MG63 (cell line): ENCODE measurements around the gene GTF3C5. TPM values are rescaled to one million over a fixed set of nuclear protein-coding genes. Genes with fewer than 3 reads are reported as not detected.
"Not testable (repeated sequence)": the region's sequence is repeated elsewhere in the genome, so short reads cannot be mapped to it uniquely, and the experiment has no call there.

Experiments
- DNase-seq: peaks from one replicate; pipeline ENCODE4 v3.0.0-alpha.2; 2020
- H3K27me3 ChIP-seq: fragments of 250-450 bp; sonication (Bioruptor Pico); 2 replicates; pipeline ENCODE4 v1.5.1; 2020; ENCODE audit warnings: mild to moderate bottlenecking, moderate library complexity
- H3K36me3 ChIP-seq: fragments of 250-450 bp; sonication (Bioruptor Pico); 2 replicates; pipeline ENCODE4 v1.5.1; 2020; ENCODE audit warnings: mild to moderate bottlenecking, moderate library complexity
- H3K4me3 ChIP-seq: fragments of 250-450 bp; sonication (Bioruptor Pico); 2 replicates; pipeline ENCODE4 v1.5.1; 2020; ENCODE audit warnings: mild to moderate bottlenecking, moderate library complexity
- H3K9me3 ChIP-seq: fragments of 250-450 bp; sonication (Bioruptor Pico); 2 replicates; pipeline ENCODE4 v1.5.1; 2020; ENCODE audit warnings: mild to moderate bottlenecking, moderate library complexity
- total RNA-seq: library from RNA; depleted of rRNA; stranded (reverse); fragments of >200 nt; shearing (Covaris generic); gene quantifications from 2 replicates; pipeline ENCODE4 v1.2.3, GENCODE V29; 2014; ENCODE audit warnings: low replicate concordance

Gene GTF3C5
- total RNA-seq, 1 experiment from 2014 or later = 58.0 TPM

DNA sequence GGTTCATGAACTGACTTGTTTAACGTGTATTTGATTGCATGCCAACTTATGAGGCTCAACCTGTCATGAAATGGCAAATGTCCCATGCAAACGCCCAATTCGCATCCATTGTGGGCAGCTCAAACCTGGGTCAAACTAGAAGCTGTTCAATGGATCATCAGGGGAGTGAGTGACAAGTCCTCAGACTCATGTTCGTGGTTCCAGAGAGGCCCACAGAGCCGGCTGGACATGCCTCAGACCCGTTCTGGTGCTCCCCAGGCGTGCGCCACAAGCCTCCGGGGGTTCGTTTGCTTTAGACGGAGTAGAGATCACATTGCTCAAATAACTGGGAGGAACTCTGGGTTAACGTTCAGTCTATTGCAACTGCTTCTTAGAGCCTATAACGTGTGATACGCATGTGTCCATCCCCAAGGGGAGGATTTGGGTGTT is 37.3 kb upstream of the GTF3C5 start:
- H3K4me3 ChIP-seq = no peak overlapping the region
- H3K27me3 ChIP-seq = no peaks in the 10 kb centered on the region
- H3K9me3 ChIP-seq = no peaks in the 10 kb centered on the region
- H3K36me3 ChIP-seq = no peaks in the 10 kb centered on the region
- DNase-seq = no peak

DNA sequence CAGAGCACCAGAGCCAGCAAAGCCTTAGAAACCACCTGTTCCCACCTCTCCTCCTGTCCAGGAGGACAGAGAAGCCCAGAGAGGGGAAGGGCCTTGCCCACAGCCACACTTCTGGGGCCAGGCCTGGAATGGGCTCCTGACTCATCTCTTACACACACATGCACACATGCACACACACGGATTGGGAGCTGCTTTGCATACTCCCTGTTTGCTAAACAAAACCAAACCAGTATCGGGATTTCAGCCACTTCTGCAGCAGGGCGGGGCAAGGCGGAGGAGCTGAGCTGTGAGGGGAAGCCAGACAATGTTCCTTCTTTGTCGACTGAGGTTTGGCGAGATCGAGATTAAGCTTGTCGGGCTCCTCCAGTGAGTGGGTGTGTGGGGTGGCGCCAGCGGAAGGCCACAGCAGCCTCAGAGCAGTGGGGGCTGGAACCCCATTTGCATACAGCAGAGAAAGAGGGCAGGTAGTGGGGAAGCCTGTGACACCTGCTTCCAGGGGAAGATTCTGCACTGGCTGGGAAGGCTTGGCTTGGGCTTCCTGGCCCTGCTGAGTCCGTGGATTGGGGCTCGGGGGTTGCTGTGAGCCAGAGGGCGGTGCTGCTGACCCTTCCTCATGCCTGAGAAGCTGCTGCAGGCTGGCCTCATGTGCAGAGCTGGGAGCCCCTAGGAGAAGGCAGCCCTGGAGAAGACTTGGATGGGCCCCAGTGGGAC is 36.2 kb upstream of the GTF3C5 start:
- H3K36me3 ChIP-seq = no peaks in the 10 kb centered on the region
- H3K27me3 ChIP-seq = no peaks in the 10 kb centered on the region
- no peaks in the 10 kb centered on the region for H3K9me3 ChIP-seq
- peak; percentile 36 for DNase-seq
- no peak overlapping the region for H3K4me3 ChIP-seq

- H3K4me3 ChIP-seq = no peak overlapping the region
- H3K27me3 ChIP-seq = no peaks in the 10 kb centered on the region
- H3K36me3 ChIP-seq = no peaks in the 10 kb centered on the region
- DNase-seq = no peak
- H3K9me3 ChIP-seq = no peaks in the 10 kb centered on the region
Observed at GRCh38 chr9:132995121-132995420, 35.7 kb upstream of the GTF3C5 start.

- no peaks in the 10 kb centered on the region for H3K27me3 ChIP-seq
Observed at GRCh38 chr9:132995879-132996278, 34.9 kb upstream of the GTF3C5 start.

GRCh38 chr9:132996526-132996925 is 34.3 kb upstream of the GTF3C5 start:
- Histone ChIP-seq H3K27me3 (no peaks in the 10 kb centered on the region), H3K36me3 (no peaks in the 10 kb centered on the region), H3K4me3 (no peak overlapping the region), H3K9me3 (no peaks in the 10 kb centered on the region)
- no peak for DNase-seq

More at GRCh38 chr9:132995879-132996278, 34.9 kb upstream of the GTF3C5 start:
- H3K36me3 ChIP-seq = no peaks in the 10 kb centered on the region
- DNase-seq = no peak
- no peak overlapping the region for H3K4me3 ChIP-seq
- H3K9me3 ChIP-seq = no peaks in the 10 kb centered on the region

GRCh38 chr9:132997591-132997990 is 33.2 kb upstream of the GTF3C5 start:
- H3K9me3 ChIP-seq = no peaks in the 10 kb centered on the region
- H3K27me3 ChIP-seq = no peaks in the 10 kb centered on the region
- no peaks in the 10 kb centered on the region for H3K36me3 ChIP-seq
- peak; percentile 36 for DNase-seq
- H3K4me3 ChIP-seq = no peak overlapping the region

DNA sequence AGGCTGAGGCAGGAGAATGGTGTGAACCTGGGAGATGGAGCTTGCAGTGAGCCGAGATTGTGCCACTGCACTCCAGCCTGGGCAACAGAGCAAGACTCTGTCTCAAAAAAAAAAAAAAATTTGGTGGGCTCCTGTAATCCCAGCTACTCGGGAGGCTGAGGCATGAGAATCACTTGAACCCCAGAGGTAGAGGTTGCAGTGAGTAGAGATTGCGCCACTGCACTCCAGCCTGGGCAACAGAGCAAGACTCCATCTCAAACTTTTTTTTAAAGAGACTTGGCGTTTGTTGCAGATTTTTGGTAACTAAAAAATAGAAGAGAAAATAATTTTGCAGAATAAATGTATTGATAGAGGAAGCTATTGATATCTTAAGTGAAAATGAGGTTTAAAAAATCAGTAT is 32.6 kb upstream of the GTF3C5 start:
- DNase-seq, H3K9me3 ChIP-seq, H3K36me3 ChIP-seq, H3K27me3 ChIP-seq, H3K4me3 ChIP-seq: not testable (repeated sequence)

DNA sequence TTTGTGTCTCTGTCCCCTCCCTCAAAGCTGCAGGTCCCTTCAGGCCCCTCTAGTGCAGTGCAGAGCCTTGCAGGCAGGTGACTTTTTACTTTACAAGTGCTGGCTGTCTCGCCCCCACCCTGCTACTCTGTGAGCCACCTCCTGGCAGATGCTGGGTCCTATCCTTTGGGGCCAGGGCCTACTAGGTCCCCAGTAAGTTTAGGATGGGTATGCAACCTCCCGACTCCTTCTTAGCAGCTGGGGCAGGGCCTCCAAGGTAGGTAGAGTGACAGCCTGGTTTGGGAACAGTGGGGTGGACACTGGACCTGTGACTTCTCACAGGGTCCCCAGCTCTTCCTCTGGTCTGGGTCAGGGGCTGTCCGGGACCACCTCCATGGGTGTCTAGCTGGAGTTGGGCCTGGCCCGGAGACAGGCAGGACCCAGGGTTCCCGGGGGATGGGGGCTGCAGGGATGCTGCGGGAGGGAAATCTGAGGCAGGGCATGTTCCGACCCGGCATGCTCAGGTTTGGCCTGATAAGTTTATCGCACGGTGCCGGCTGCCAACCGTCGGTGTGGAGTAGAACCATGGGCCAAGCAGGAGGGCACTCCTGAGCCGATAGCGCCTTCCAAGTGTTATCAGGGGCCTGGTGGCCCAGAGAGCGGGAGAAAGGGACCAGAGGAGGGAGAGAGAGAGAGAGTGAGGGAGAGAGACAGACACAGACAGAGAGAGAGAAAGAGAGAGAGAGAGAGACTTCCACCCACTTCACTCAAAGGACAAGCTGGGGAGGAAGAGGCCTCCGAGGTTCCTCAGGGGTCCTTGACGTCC is 31.8 kb upstream of the GTF3C5 start:
- Histone ChIP-seq H3K27me3 (no peaks in the 10 kb centered on the region), H3K4me3 (no peak overlapping the region), H3K36me3 (no peaks in the 10 kb centered on the region), H3K9me3 (no peaks in the 10 kb centered on the region)
- DNase-seq = no peak

DNA sequence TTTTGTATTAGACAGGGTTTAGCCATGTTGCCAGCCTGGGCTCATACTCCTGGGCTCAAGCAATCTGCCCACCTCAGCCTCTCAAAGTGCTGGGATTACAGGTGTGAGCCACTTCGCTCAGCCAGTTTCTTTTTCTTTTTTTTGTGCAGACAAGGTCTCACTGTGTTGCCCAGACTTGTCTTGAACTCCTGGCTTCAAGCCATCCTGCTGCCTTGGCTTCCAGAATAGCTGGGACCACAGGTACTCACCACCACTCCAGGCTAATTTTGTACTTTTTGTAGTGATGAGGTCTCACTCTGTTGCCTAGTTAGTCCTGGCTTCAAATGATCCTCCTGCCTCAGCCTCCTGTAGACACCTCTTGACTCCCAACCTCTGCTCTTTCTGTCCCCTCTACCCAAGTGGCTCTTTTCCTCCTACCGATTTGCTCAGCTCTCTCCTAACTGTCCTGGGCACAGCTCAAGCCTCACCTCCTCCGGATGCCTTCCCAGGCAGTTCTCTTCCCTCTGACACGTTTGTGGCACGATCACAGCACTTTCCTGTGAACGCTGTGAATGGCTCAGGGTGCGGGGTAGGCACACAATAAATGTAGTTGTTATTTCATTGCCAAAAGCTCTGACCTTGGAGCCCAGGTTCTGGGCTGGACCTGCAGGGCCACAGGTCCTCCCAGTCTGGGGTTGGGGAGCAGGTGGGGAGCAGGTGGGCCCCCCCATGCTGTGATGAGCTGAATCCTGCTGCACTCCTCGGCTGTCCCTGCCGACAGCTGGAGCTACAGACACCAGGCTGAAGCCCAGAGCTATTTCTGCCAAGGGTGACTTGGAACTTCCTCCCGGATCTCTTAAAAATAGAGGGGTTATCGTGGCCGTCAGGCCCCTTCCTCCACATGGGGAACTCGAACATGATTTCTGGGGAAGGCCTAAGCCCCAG is 28.4 kb upstream of the GTF3C5 start:
- no peaks in the 10 kb centered on the region for H3K9me3 ChIP-seq
- DNase-seq = no peak
- H3K27me3 ChIP-seq = no peaks in the 10 kb centered on the region
- no peaks in the 10 kb centered on the region for H3K36me3 ChIP-seq
- H3K4me3 ChIP-seq = no peak overlapping the region

- no peak for DNase-seq
- no peaks in the 10 kb centered on the region for H3K27me3 ChIP-seq
- H3K36me3 ChIP-seq = no peaks in the 10 kb centered on the region
- no peak overlapping the region for H3K4me3 ChIP-seq
- H3K9me3 ChIP-seq = no peaks in the 10 kb centered on the region
Observed at GRCh38 chr9:133003071-133003461, 27.7 kb upstream of the GTF3C5 start.

- Histone ChIP-seq H3K9me3 (no peaks in the 10 kb centered on the region), H3K36me3 (no peaks in the 10 kb centered on the region), H3K27me3 (no peaks in the 10 kb centered on the region), H3K4me3 (no peak overlapping the region)
- DNase-seq = no peak
Observed at GRCh38 chr9:133003671-133004090, 27.1 kb upstream of the GTF3C5 start.

DNA sequence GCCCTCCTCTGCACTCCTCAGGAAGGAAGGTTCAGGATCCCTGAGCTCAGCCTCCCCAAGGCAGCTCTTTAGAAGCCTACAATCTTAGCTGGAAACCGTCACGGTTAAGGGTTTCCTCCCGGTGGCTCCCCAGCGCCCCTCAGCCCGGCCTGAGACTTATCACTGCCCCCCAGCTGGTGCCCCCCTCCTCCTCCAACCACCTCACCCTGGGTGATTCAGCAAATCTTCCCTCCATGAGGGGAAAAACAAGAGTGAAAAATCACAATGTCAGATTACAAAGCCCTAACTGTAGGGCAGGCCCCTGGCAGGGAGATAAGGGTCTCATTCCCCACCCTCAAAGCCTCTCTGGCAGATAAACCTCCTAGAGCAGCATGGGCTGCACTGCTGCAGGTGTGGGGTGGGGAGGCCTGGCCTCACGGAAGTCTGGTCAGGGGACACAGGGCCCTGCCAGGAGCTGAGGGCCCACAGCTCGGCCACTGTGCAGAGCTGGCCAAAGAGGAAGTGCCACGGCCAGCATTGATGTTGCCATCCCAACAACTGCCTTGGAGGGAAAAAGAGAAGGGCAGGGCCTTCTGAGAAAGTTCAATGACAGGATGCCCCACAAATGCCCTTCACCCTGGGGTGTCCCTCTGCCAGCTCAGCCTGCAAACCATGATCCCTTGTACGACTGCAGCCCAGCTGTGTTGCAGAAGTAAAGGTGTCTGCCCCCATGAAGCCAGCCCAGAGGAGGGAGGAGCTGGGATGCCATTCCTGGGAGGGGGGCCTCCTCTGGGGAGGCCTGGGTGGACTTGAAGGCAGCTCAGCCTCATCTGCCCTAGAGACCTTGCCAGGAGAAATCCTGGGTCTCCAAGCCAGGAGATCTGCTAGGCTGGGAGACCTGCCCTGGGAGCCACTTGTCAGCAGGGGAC is 26.5 kb upstream of the GTF3C5 start:
- Histone ChIP-seq H3K36me3 (no peaks in the 10 kb centered on the region), H3K9me3 (no peaks in the 10 kb centered on the region), H3K27me3 (no peaks in the 10 kb centered on the region), H3K4me3 (no peak overlapping the region)
- DNase-seq = no peak

- Histone ChIP-seq H3K27me3 (no peaks in the 10 kb centered on the region), H3K4me3 (no peak overlapping the region), H3K9me3 (no peaks in the 10 kb centered on the region), H3K36me3 (no peaks in the 10 kb centered on the region)
- no peak for DNase-seq
Observed at GRCh38 chr9:133004999-133005760, 25.6 kb upstream of the GTF3C5 start.

- H3K36me3 ChIP-seq = no peaks in the 10 kb centered on the region
- H3K4me3 ChIP-seq = no peak overlapping the region
- DNase-seq = no peak
- H3K9me3 ChIP-seq = no peaks in the 10 kb centered on the region; the same call in 1 of the 2 replicates
- H3K27me3 ChIP-seq = no peaks in the 10 kb centered on the region
Observed at GRCh38 chr9:133005957-133006356, 24.8 kb upstream of the GTF3C5 start.

DNA sequence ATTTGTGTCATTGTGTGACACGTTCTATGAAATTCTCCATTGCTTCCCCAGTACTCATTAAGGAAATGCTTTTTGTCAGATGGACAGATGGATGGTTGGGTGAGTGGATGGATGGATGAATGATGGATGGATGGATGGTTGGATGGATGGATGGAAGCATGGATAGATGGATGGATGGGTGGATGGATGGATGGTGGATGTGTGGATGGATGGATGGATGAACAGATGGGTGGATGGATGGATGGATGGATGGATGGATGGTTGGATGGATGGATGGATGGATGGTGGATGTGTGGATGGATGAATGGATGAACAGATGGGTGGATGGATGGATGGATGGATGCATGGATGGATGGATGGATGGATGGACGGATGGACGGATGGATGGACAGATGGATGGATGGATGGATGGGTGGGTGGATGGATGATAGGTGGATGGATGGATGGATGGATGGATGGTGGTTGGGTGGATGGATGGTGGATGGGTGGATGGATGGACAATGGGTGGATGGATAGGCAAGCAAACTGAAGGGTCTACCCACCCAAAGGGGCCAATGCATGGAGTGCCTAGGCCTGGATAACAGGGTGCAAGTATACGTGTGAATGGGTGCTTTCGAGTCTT is 24.0 kb upstream of the GTF3C5 start:
- no peak for DNase-seq
- no peaks in the 10 kb centered on the region for H3K36me3 ChIP-seq
- H3K9me3 ChIP-seq = no peaks in the 10 kb centered on the region; the same call in 1 of the 2 replicates
- no peaks in the 10 kb centered on the region for H3K27me3 ChIP-seq
- H3K4me3 ChIP-seq = no peak overlapping the region
